Amygdala (tissue), 56 donors: ENCODE results near the gene APC2.
"Not testable (repeated sequence)": the region's sequence is repeated elsewhere in the genome, so short reads cannot be mapped to it uniquely, and the experiment has no call there.

Experiments used
- DNase-seq, 56 donors: peaks; one replicate each; lab custom pipeline; 2025; lab: John Stamatoyannopoulos, UW

APC2 gene

GRCh38 chr19:1412323-1412923 lies 37.5 kb upstream of the APC2 start:
- DNase-seq = no peak

DNA sequence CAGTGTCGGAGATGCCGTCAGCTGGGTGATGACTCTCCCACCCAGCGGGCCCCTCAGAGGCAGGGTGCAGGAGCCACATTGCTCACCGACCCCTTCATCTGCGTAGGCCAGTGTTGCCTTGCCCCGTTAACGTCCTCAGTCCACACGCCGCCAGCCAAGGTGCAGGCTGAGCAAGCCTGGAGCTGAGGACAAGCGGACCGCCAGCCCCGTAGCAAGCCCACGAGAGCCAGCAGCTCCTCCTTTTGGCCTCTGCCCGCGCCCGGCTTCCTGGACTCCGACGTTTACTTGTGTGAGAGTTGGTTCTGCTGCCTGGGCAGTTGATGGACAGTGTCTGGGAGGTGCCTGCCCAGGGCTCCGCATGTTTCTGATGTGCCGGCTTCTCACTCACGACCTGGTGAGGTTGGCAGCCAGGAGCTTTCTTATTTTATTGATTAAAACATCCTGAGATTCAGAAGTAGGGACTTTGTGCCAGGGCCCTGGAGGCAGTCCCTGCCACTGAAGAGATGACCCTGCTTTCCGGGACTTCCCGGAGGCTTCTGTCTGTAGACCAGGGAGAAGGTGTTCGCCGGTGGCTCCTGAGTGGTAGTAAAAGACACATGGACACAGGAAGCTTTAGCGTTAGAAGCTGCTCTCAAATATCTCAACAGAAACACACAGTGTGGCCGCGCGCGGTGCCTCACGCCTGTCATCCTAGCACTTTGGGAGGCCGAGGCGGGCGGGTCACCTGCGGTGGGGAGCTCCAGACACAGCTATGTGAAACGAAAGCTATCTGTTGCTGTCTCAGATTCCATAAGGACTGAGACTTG lies 36.7 kb upstream of the APC2 start:
- peak in 1 of 56 donors; percentile 17 for DNase-seq

DNA sequence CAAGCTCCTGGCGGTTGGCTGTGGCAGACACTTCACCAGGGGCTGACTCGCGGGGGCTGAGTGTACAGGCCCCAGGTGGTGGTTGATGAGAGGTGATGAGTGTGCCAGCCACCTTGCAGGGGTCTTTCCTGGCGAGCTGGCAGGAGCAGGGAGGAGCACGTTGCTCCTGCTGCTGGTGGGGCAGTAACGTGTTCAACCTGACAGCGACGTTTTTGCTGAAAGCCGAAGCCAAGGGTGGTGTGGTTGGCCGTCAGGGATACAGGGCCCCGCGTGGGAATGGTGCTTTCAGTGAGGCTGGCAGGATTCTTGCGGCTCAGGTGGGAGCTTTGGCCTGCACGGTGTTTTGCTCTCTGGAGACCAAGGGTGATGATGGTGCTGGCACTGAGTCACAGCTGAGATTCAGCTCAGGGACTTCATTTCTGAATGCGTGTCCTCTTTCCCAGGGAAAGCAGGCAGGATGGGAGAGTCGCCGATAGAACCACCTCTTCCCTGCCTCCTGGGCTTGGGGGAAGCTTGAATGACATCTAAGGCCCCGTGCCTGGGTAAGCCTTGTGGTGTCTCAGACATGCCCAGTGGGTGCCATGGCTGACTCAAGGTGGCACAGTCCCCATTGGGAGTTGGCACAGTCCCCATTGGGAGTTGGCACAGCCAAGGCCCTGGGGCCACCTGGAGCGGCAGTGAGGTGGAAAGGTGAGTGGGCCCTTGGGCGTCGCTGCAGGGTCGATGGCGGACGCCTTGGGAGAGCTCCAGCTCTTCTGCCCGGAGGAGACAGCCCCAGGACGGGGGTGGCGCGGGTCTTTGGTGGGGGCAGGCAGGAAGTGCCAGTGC lies 33.7 kb upstream of the APC2 start:
- DNase-seq = peak in 3 of 56 donors; percentile 19 to 42 (median 40)

- DNase-seq = peak in 13 of 56 donors; percentile 15 to 64 (median 39)
Measured at GRCh38 chr19:1417145-1417544, 32.8 kb upstream of the APC2 start.

GRCh38 chr19:1417681-1418495 lies 32.0 kb upstream of the APC2 start:
- peak in 10 of 56 donors; percentile 11 to 59 (median 28) for DNase-seq

DNA sequence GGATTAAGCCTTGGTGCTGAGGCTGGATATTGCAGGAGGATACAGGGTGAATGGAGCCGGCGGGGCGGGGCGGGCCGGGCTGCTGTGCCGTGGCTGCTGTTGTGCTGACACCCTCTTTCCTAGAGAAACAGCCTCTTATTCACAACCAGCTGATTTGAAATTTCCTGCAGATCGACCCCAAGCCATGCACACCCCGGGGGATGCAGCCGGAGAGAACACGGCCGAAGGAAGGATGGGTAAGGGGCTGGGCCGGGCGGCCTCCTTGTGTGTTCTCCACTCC lies 31.5 kb upstream of the APC2 start:
- no peak for DNase-seq

DNA sequence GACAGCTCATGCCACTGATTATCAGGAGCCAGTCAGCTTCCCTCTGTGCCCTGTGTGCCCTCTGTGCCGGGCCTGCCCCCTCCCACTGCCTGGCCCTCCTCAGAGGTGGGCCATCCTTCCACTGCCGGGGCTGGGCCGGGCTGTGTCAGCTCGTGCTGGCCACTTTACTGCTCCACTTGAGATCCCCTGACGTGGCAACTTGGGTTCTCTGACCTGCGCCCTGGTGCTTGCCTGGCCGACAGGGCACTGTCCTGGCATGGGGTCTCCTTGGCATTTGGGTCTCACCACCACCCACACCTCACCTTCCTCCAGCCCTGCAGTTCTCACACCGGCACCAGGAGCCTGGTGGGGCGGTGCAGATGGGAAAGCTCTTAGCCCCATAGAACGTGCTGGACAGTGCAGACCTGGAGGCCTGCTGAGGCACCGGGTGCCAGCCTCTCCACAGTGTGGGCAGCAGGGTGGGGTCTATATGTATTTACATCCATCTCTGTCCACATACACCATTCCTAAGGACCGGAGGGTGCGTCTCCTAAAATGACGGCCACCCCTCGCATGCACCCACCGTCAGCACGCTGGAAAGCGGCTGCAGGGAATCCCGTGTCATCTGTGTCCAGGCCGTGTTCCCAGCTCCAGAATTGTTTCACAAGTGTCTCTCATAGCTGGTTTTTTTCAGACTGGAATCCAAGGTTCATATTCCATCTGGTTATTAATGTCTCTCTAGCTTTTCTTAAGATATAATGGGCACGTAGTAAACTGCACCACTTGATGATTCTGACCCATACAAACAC lies 30.8 kb upstream of the APC2 start:
- DNase-seq = no peak

GRCh38 chr19:1420085-1420484 lies 29.8 kb upstream of the APC2 start:
- DNase-seq = not testable (repeated sequence)

GRCh38 chr19:1420590-1420989 lies 29.3 kb upstream of the APC2 start:
- DNase-seq = no peak

DNA sequence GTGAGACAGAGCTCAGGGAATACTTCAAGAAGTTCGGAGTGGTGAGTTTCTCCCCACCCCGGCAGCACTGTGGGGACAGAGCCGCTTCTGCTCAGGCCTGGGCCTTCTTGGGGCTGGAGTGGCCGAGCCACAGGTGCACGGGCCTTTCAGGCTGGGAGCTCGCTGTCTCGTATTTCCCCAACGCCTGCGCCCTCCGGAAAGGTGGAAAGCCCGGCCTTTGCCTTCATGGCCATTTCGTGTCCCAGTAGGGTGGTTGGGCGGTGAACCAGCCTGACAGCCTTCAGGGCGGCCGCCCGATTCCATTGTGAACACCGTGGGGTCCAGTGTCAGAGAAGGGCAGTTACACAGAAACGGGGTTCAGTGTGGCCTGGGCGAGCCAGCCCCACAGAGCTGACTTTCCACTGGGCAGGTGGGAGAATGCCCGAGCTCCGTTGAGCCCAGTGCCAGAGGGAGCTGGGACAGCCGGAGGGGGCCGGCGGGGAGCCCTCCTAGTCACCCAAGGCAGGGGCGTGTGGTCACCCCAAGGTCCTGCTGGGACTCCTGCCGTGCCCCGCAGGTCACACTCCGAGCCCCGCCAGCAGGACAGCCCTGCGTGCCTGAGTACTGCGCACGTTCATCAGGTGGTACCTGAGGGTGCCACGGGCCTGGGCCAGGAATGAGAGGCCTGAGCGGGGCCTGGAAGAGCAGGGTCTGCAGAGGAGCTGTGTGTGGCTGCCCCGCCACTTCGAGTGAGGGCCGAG lies 28.5 kb upstream of the APC2 start:
- DNase-seq = no peak

- DNase-seq = no peak
Measured at GRCh38 chr19:1421958-1422305, 28.0 kb upstream of the APC2 start.

GRCh38 chr19:1422360-1422759 lies 27.6 kb upstream of the APC2 start:
- no peak for DNase-seq

DNA sequence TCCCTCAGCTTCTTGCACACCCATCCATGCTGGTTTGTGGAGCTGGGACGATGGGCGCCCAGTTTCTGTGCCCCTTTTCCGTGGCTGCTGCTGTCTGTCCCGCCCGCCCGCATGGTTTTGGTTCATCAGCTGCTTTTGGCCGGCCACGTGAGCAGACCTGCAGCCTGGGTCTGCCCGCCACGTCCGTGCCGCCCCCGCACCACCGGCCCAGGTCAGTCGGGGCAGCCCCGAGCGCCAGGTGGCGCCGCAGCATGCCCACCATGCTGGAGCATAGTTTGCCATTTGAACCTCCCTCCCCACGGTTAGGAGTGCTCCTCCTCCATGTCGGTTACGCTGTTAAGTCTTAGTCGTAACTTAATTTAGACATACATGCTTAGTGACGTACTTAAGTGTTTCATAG lies 27.0 kb upstream of the APC2 start:
- no peak for DNase-seq

DNA sequence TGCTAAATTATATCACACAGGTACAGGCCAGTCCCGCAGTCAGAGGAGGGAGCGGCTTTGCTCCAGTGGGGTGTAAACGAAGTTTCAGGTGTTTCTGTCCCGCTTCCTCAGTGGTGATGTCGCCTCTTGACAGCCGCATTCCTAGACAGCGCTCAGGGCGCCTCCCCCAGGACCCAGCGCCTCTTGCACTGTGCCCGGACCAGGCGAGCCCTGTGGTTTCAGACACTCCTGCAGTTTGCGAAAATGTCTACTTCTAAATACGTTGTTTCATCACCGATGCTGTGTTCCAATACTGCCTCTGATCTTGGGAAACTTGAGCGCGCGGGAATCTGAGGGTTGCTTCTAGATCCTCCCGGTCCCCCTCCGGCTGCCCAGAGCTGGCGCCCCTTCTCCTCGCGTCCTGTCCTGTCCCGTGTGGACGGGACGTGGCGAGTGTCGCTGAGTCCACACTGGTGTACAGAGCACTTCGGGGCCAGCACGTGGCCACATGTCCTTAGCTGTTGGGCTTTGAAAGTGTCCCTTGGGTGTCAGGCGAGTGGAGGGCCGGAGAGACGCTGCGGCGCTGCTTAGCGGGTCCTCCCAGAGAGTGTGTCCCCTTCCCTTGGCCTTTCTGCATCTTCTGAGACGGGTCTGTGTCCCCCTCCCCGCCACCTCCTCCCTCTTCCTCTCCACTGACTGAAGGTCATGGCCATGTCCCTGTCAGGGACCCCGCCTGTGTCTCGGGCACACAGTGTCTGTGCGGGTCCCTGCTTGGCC lies 26.3 kb upstream of the APC2 start:
- DNase-seq = no peak

GRCh38 chr19:1424192-1424955 lies 25.5 kb upstream of the APC2 start:
- DNase-seq = no peak

- DNase-seq = no peak
Measured at GRCh38 chr19:1425102-1425837, 24.7 kb upstream of the APC2 start.

DNA sequence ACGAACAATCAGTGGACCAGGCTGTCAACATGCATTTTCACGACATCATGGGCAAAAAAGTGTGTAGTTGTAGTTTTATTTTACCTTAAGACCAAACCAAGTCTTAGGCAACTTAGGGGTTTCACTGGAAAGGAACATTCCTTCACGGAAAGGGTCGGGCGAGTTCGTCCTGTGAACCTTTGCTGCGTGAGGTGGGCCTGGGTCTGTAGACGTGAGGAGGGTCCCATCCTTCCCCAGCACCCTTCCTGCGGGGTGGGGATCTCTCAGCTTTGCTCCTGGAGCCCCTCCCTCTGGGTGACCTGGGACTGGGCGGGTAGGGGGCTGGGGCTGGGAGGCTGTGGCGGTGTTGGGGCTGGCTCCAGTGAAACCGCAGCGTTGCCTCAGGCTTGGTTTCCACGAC lies 24.0 kb upstream of the APC2 start:
- DNase-seq = no peak
